ENCODE data around the gene C10orf90. TPM values are rescaled to one million over a fixed set of nuclear protein-coding genes. Genes with fewer than 3 reads are reported as not detected.

C10orf90 gene
- total RNA-seq, 1 experiment from 2014 or later = not detected

DNA sequence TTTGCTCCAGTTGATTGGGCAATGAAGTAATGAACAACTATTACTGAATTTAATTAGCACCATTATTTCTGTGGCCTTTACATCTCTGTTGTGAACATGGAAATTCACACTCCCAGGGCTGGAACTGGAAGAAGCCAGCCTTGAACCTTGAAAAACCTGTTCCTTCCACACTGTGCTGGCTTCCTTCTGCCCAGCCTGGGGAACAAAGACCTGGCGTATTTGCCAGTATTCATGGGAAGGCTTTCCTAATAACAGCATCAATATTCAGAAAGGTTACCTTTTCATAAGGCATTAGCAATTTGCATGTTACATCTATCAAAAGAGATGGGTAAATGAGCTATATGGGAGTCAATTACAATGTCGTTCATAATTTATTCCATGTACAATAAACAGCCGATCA is 1.3 kb downstream of the C10orf90 start:
- POLR2A ChIA-PET = no interaction called here
- DNase-seq (ENCODE audit: unreplicated experiment) = no peak
- Mint-ChIP-seq H3K9me3 (ENCODE audit: unreplicated experiment) (no peaks in the 10 kb centered on the region), H3K27ac (ENCODE audit: low read depth, unreplicated experiment) (no peak overlapping the region), H3K4me3 (ENCODE audit: unreplicated experiment) (no peak overlapping the region), H3K36me3 (ENCODE audit: insufficient read depth, unreplicated experiment) (no peaks in the 10 kb centered on the region), H3K27me3 (ENCODE audit: insufficient read depth, unreplicated experiment) (no peaks in the 10 kb centered on the region), H3K4me1 (ENCODE audit: insufficient read depth, unreplicated experiment) (no peaks in the 10 kb centered on the region)
- CTCF ChIA-PET = no interaction called here
- intact Hi-C loops (cut with micrococcal nuclease) = no loop called here
- TF ChIP-seq, protein P1, sequence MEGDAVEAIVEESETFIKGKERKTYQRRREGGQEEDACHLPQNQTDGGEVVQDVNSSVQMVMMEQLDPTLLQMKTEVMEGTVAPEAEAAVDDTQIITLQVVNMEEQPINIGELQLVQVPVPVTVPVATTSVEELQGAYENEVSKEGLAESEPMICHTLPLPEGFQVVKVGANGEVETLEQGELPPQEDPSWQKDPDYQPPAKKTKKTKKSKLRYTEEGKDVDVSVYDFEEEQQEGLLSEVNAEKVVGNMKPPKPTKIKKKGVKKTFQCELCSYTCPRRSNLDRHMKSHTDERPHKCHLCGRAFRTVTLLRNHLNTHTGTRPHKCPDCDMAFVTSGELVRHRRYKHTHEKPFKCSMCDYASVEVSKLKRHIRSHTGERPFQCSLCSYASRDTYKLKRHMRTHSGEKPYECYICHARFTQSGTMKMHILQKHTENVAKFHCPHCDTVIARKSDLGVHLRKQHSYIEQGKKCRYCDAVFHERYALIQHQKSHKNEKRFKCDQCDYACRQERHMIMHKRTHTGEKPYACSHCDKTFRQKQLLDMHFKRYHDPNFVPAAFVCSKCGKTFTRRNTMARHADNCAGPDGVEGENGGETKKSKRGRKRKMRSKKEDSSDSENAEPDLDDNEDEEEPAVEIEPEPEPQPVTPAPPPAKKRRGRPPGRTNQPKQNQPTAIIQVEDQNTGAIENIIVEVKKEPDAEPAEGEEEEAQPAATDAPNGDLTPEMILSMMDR (IDR thresholded peaks at IDR 0.05; ENCODE audit: unreplicated experiment) = no peak
- BruUV-seq (replicated peaks) = no TSS peak

DNA sequence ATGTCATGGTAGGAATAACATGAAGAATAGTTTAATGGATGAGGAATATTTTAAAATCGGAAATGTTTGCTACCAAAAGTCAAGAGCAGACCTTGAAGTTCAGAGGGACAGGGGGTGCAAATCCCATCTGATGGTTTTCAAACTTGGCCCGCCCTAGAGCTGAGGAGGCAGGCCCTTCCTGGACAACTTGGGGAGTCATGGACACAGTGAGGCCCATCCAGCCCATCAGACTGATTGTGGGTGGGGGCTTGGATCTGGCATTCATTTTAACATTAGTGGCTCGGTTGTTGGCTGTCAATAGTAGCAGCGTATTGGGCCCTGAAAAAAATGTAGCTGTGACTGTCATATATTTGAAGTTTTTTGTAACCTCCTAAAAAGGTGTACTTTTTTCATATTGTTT is 2.0 kb downstream of the C10orf90 start:
- Mint-ChIP-seq H3K27ac (ENCODE audit: low read depth, unreplicated experiment) (no peak overlapping the region), H3K27me3 (ENCODE audit: insufficient read depth, unreplicated experiment) (no peaks in the 10 kb centered on the region), H3K4me1 (ENCODE audit: insufficient read depth, unreplicated experiment) (peaks cover 5% of the 10 kb centered on the region), H3K9me3 (ENCODE audit: unreplicated experiment) (no peaks in the 10 kb centered on the region), H3K36me3 (ENCODE audit: insufficient read depth, unreplicated experiment) (no peaks in the 10 kb centered on the region), H3K4me3 (ENCODE audit: unreplicated experiment) (no peak overlapping the region)
- ChIA-PET CTCF (no interaction called here), POLR2A (no interaction called here)
- no peak for DNase-seq (ENCODE audit: unreplicated experiment)
- TF ChIP-seq, protein P1 (IDR thresholded peaks at IDR 0.05; ENCODE audit: unreplicated experiment) = no peak
- intact Hi-C loops (cut with micrococcal nuclease) = no loop called here
- no TSS peak for BruUV-seq (replicated peaks)

DNA sequence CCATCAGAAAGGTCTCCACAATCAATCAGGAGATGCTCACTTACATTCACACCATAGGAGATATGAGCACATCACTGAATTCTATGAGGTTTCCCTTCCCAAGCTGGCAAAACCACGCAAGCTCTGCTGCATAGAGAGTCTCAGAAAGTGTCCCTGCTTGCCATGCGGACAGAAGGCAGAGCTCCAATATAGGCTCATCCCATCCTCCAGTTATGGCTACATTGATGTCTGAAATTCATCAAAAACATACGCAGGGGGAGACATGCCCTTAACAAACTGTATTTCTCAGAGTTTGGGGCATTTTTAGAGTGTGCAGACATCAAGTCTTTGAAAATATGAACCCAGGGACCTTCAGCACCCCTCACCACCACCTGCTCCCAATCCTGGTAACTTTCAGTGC is 2.9 kb downstream of the C10orf90 start:
- Mint-ChIP-seq H3K27ac (ENCODE audit: low read depth, unreplicated experiment) (no peak overlapping the region), H3K9me3 (ENCODE audit: unreplicated experiment) (no peaks in the 10 kb centered on the region), H3K4me1 (ENCODE audit: insufficient read depth, unreplicated experiment) (peaks cover 5% of the 10 kb centered on the region), H3K36me3 (ENCODE audit: insufficient read depth, unreplicated experiment) (no peaks in the 10 kb centered on the region), H3K27me3 (ENCODE audit: insufficient read depth, unreplicated experiment) (no peaks in the 10 kb centered on the region), H3K4me3 (ENCODE audit: unreplicated experiment) (no peak overlapping the region)
- DNase-seq (ENCODE audit: unreplicated experiment) = no peak
- POLR2A ChIA-PET = no interaction called here
- no TSS peak for BruUV-seq (replicated peaks)
- TF ChIP-seq, protein P1 (IDR thresholded peaks at IDR 0.05; ENCODE audit: unreplicated experiment) = no peak
- CTCF ChIA-PET = no interaction called here
- intact Hi-C loops (cut with micrococcal nuclease) = no loop called here

DNA sequence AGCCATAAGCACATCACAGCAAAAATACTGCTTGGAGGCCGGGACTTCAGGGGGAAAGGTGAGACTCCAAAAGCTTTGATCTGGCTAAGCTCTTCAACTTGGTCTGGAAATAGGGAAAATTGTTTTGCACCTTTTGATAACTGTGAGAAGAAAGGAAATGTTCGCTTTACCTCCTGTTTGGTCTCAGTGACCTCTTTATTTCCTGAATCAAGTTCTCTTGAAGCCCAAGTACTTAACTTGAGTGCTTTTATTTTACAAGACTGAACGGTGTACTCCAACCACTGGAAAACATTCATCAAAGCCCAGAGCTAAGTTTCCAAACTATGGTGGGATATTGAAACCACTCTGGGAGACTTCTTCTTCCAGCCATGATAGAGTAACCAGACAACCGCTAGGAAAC is 5.3 kb downstream of the C10orf90 start:
- Mint-ChIP-seq H3K36me3 (ENCODE audit: insufficient read depth, unreplicated experiment) (no peaks in the 10 kb centered on the region), H3K27me3 (ENCODE audit: insufficient read depth, unreplicated experiment) (no peaks in the 10 kb centered on the region), H3K27ac (ENCODE audit: low read depth, unreplicated experiment) (no peak overlapping the region), H3K4me1 (ENCODE audit: insufficient read depth, unreplicated experiment) (peaks cover 5% of the 10 kb centered on the region), H3K4me3 (ENCODE audit: unreplicated experiment) (no peak overlapping the region), H3K9me3 (ENCODE audit: unreplicated experiment) (no peaks in the 10 kb centered on the region)
- no peak for DNase-seq (ENCODE audit: unreplicated experiment)
- intact Hi-C loops (cut with micrococcal nuclease) = no loop called here
- ChIA-PET POLR2A (no interaction called here), CTCF (no interaction called here)
- no TSS peak for BruUV-seq (replicated peaks)
- TF ChIP-seq, protein P1 (IDR thresholded peaks at IDR 0.05; ENCODE audit: unreplicated experiment) = no peak
